H9 (cell line): ENCODE data around the gene OVOL1. TPM values are rescaled to one million over a fixed set of nuclear protein-coding genes. Genes with fewer than 3 reads are reported as not detected.

Source experiments
- DNase-seq: peaks from one replicate; pipeline ENCODE4 v3.0.0-alpha.2; 2017
- H2AFZ ChIP-seq: one replicate; pipeline ENCODE4 v1.6.1; 2013; ENCODE audit warnings: mild to moderate bottlenecking, low read length, control low read depth, moderate library complexity
- H2AK5ac ChIP-seq: 2 replicates; pipeline ENCODE4 v1.6.1; 2013; ENCODE audit warnings: low read length, control low read depth, mixed read lengths; ENCODE audit not compliant: insufficient read length
- H2BK120ac ChIP-seq: one replicate; pipeline ENCODE4 v1.6.1; 2013; ENCODE audit warnings: low read depth, mild to moderate bottlenecking, low read length, control low read depth, inconsistent platforms; ENCODE audit not compliant: poor library complexity, severe bottlenecking
- H2BK12ac ChIP-seq: 2 replicates; pipeline ENCODE4 v1.6.1; 2013; ENCODE audit warnings: low read length, control low read depth, mixed read lengths, low read depth; ENCODE audit not compliant: insufficient read length
- H2BK15ac ChIP-seq: 2 replicates; pipeline ENCODE4 v1.6.1; 2013; ENCODE audit warnings: low read depth, low read length, control low read depth
- H2BK20ac ChIP-seq: one replicate; pipeline ENCODE4 v1.6.1; 2013; ENCODE audit warnings: low read depth, mild to moderate bottlenecking, low read length, control low read depth, inconsistent platforms; ENCODE audit not compliant: poor library complexity, severe bottlenecking
- H2BK5ac ChIP-seq: 2 replicates; pipeline ENCODE4 v1.6.1; 2013; ENCODE audit warnings: low read length, control low read depth, mixed read lengths; ENCODE audit not compliant: insufficient read length
- H3K14ac ChIP-seq: 2 replicates; pipeline ENCODE4 v1.6.1; 2013; ENCODE audit warnings: low read length, control low read depth; ENCODE audit not compliant: insufficient read depth
- H3K18ac ChIP-seq: 2 replicates; pipeline ENCODE4 v1.6.1; 2013; ENCODE audit warnings: low read depth, mild to moderate bottlenecking, mixed read lengths, low read length, control low read depth; ENCODE audit not compliant: insufficient read length
- H3K23ac ChIP-seq: 2 replicates; pipeline ENCODE4 v1.6.1; 2013; ENCODE audit warnings: low read length, control low read depth, mixed read lengths, low read depth; ENCODE audit not compliant: insufficient read length
- H3K23me2 ChIP-seq: 2 replicates; pipeline ENCODE4 v1.6.1; 2013; ENCODE audit warnings: low read depth, mild to moderate bottlenecking, mixed read lengths, low read length, control low read depth; ENCODE audit not compliant: insufficient read length, poor library complexity, severe bottlenecking
- H3K27ac ChIP-seq: 2 replicates; pipeline ENCODE4 v1.5.1; 2013; ENCODE audit warnings: low read length, control low read depth, mixed read lengths, low read depth; ENCODE audit not compliant: insufficient read length
- H3K27me3 ChIP-seq: 2 replicates; pipeline ENCODE4 v1.6.1; 2013; ENCODE audit warnings: low read length, control low read depth, inconsistent platforms; ENCODE audit not compliant: insufficient read depth
- H3K4ac ChIP-seq: 2 replicates; pipeline ENCODE4 v1.6.1; 2013; ENCODE audit warnings: low read depth, mild to moderate bottlenecking, control low read depth, inconsistent platforms, low read length, moderate library complexity
- H3K4me1 ChIP-seq: 2 replicates; pipeline ENCODE4 v1.6.1; 2013; ENCODE audit warnings: low read length, control low read depth, inconsistent platforms; ENCODE audit not compliant: insufficient read depth
- H3K4me2 ChIP-seq: 2 replicates; pipeline ENCODE4 v1.6.1; 2013; ENCODE audit warnings: low read length, control low read depth, mixed read lengths; ENCODE audit not compliant: insufficient read length, insufficient read depth
- H3K56ac ChIP-seq: 2 replicates; pipeline ENCODE4 v1.6.1; 2013; ENCODE audit warnings: low read depth, mild to moderate bottlenecking, mixed read lengths, low read length, control low read depth; ENCODE audit not compliant: insufficient read length
- H3K79me1 ChIP-seq: 2 replicates; pipeline ENCODE4 v1.6.1; 2013; ENCODE audit warnings: low read depth, mild to moderate bottlenecking, moderate library complexity, low read length, control low read depth, inconsistent platforms; ENCODE audit not compliant: insufficient read depth, poor library complexity, severe bottlenecking
- H3K79me2 ChIP-seq: 2 replicates; pipeline ENCODE4 v1.6.1; 2013; ENCODE audit warnings: low read length, control low read depth, inconsistent platforms; ENCODE audit not compliant: insufficient read depth
- H3K9ac ChIP-seq: 2 replicates; pipeline ENCODE4 v1.6.1; 2013; ENCODE audit warnings: low read length, control low read depth, mixed read lengths; ENCODE audit not compliant: insufficient read length; ENCODE audit errors: extremely low read depth
- H3K9me3 ChIP-seq: one replicate; pipeline ENCODE4 v1.6.1; 2013; ENCODE audit warnings: low read depth, low read length, inconsistent platforms; ENCODE audit not compliant: control insufficient read depth
- H3T11ph ChIP-seq: one replicate; pipeline ENCODE4 v1.6.1; 2013; ENCODE audit warnings: mild to moderate bottlenecking, low read length, control low read depth, inconsistent platforms
- H4K20me1 ChIP-seq: one replicate; pipeline ENCODE4 v1.6.1; 2013; ENCODE audit not compliant: control insufficient read depth, insufficient read length, insufficient read depth
- H4K5ac ChIP-seq: 2 replicates; pipeline ENCODE4 v1.6.1; 2013; ENCODE audit warnings: low read depth, mild to moderate bottlenecking, mixed read lengths, low read length, control low read depth; ENCODE audit not compliant: insufficient read length
- H4K8ac ChIP-seq: replicated peaks from 2 replicates; pipeline ENCODE4 v1.6.1; 2013; ENCODE audit warnings: low read length, control low read depth, mixed read lengths, low read depth; ENCODE audit not compliant: insufficient read length
- H4K91ac ChIP-seq: 2 replicates; pipeline ENCODE4 v1.6.1; 2013; ENCODE audit warnings: low read depth, mild to moderate bottlenecking, moderate library complexity, mixed read lengths, low read length, control low read depth; ENCODE audit not compliant: insufficient read length
- H3K27ac Mint-ChIP-seq, 3 experiments: 2 replicates in 2 of 3; 3 replicates in 1 of 3; pipeline ENCODE4 v1.8.0; 2020 to 2021; ENCODE audit warnings: mixed read lengths in 3 of 3, mild to moderate bottlenecking in 1 of 3, moderate library complexity in 1 of 3
- H3K27me3 Mint-ChIP-seq: 2 replicates; pipeline ENCODE4 v1.8.0; 2021; ENCODE audit warnings: low read depth, mild to moderate bottlenecking, moderate library complexity, mixed read lengths
- H3K36me3 Mint-ChIP-seq, 3 experiments: 2 replicates in 2 of 3; 3 replicates in 1 of 3; pipeline ENCODE4 v1.8.0; 2020 to 2021; ENCODE audit warnings: low read depth in 3 of 3, mixed read lengths in 3 of 3; ENCODE audit not compliant: insufficient read depth in 1 of 3
- H3K4me1 Mint-ChIP-seq, 2 experiments: 2 replicates each; pipeline ENCODE4 v1.8.0; 2020; ENCODE audit warnings: mixed read lengths in 2 of 2
- H3K4me3 Mint-ChIP-seq, 2 experiments: 2 replicates in 1 of 2; 3 replicates in 1 of 2; pipeline ENCODE4 v1.8.0; 2020 to 2021; ENCODE audit warnings: mild to moderate bottlenecking in 2 of 2, mixed read lengths in 2 of 2, moderate library complexity in 1 of 2
- H3K9me3 Mint-ChIP-seq, 2 experiments: 2 replicates in 1 of 2; 3 replicates in 1 of 2; pipeline ENCODE4 v1.8.0; 2020; ENCODE audit warnings: mild to moderate bottlenecking in 2 of 2, mixed read lengths in 2 of 2, moderate library complexity in 1 of 2
- CTCF ChIP-seq: fragments of 200-600 bp; sonication (generic); conservative IDR thresholded peaks from 3 replicates; pipeline ENCODE4 v1.8.0; 2021; ENCODE audit warnings: antibody characterized with exemption, mild to moderate bottlenecking
- WGBS: extraction: QIAGEN DNeasy Blood & Tissue Kit; methylation state at CpG from one replicate; pipeline ENCODE4 v1.1.7; 2013; ENCODE audit warnings: missing lambda C conversion rate, low lambda C conversion rate, mixed read lengths; ENCODE audit not compliant: insufficient read length; ENCODE audit errors: extremely low coverage; 5-methylcytosine and 5-hydroxymethylcytosine counted together
- total RNA-seq: library from RNA; stranded (reverse); gene quantifications from 2 replicates; pipeline ENCODE4 v1.2.1, GENCODE V29; 2021

Gene OVOL1
- total RNA-seq, 1 experiment from 2014 or later: 5.1 TPM

GRCh38 chr11:65785319-65786007, 1.4 kb upstream of the OVOL1 start:
- Histone ChIP-seq H4K20me1 (no peaks in the 10 kb centered on the region), H3K9me3 (no peaks in the 10 kb centered on the region), H4K5ac (no peak overlapping the region), H3K27ac (no peak overlapping the region), H3K23ac (no peak overlapping the region), H4K91ac (no peak overlapping the region), H3K4ac (no peak overlapping the region), H3K14ac (no peak overlapping the region), H3K4me1 (peaks cover 4% of the 10 kb centered on the region; the same call in 1 of the 2 replicates), H4K8ac (no peak overlapping the region), H3T11ph (no peak overlapping the region), H2BK5ac (no peak overlapping the region), H2AK5ac (no peak overlapping the region), H3K27me3 (peaks cover 21% of the 10 kb centered on the region; the same call in 1 of the 2 replicates), H3K79me2 (no peaks in the 10 kb centered on the region), H3K9ac (no peak overlapping the region), H3K23me2 (peaks cover 11% of the 10 kb centered on the region), H2BK12ac (no peak overlapping the region), H3K56ac (no peak overlapping the region), H3K4me2 (no peak overlapping the region), H2BK20ac (no peak overlapping the region), H2BK120ac (no peak overlapping the region), H3K18ac (no peak overlapping the region), H2BK15ac (no peak overlapping the region), H3K79me1 (no peaks in the 10 kb centered on the region), H2AFZ (no peak overlapping the region)
- peaks cover 75% of the 10 kb centered on the region for H3K27me3 Mint-ChIP-seq
- no peaks in the 10 kb centered on the region; a peak in 1 of 5 replicates for H3K9me3 Mint-ChIP-seq
- TF ChIP-seq CTCF: no peak
- no CpG with 5 or more reads among the region's 8 CpGs for WGBS
- H3K4me3 Mint-ChIP-seq: peak overlapping the region; percentile 36 to 65; a peak in 4 of 5 replicates
- H3K27ac Mint-ChIP-seq: no peak overlapping the region
- peaks cover 39 to 41% of the 10 kb centered on the region in 2 experiments for H3K4me1 Mint-ChIP-seq
- peaks cover 0 to 3% (median 2%) of the 10 kb centered on the region in 3 experiments; a peak in 2 of 7 replicates for H3K36me3 Mint-ChIP-seq
- DNase-seq: peak; percentile 28
